SK-N-SH (cell line): ENCODE results near the gene MYO1D. TPM values are rescaled to one million over a fixed set of nuclear protein-coding genes. Genes with fewer than 3 reads are reported as not detected.
"Not testable (repeated sequence)": the region's sequence is repeated elsewhere in the genome, so short reads cannot be mapped to it uniquely, and the experiment has no call there.

Experiments used
- CTCF ChIA-PET: fragments of 300-600, 350-600 bp; formaldehyde crosslinking; extraction: SDS; loops from one replicate; lab custom pipeline; 2021; lab: Yijun Ruan, JAX
- POLR2A ChIA-PET: fragments of 350-600 bp; sonication (Branson Sonifier 250); formaldehyde crosslinking; extraction: SDS; loops from one replicate; lab custom pipeline; 2020; ENCODE audit warnings: antibody characterized with exemption, inconsistent platforms; lab: Yijun Ruan, JAX
- DNase-seq: peaks from one replicate; pipeline ENCODE4 v3.0.0; 2012
- H2AFZ ChIP-seq: fragments of 200-600 bp; sonication (generic); 2 replicates; pipeline ENCODE4 v1.8.1; 2016; ENCODE audit warnings: antibody characterized with exemption, mild to moderate bottlenecking, low read depth
- H3F3A ChIP-seq: fragments of 200-600 bp; sonication (generic); replicated peaks from 2 replicates; pipeline ENCODE3; 2016; ENCODE audit warnings: antibody characterized with exemption, mild to moderate bottlenecking; ENCODE audit not compliant: insufficient read depth
- H3K27ac ChIP-seq, 2 experiments: fragments of 200-500 bp in 1 of 2; fragments of 200-600 bp in 1 of 2; sonication (Bioruptor generic) in 1 of 2; sonication (generic), shearing (Covaris generic) in 1 of 2; 2 replicates each; pipeline versions ENCODE4 v1.5.1 to v1.6.1; 2014 to 2016; ENCODE audit warnings: low read depth in 2 of 2, inconsistent platforms in 1 of 2, low read length in 1 of 2, mild to moderate bottlenecking in 1 of 2, mixed read lengths in 1 of 2
- H3K27me3 ChIP-seq: fragments of 200-600 bp; sonication (generic), shearing (Covaris generic); 2 replicates; pipeline ENCODE4 v1.6.1; 2016; ENCODE audit warnings: mixed run types; ENCODE audit not compliant: insufficient read depth
- H3K36me3 ChIP-seq, 2 experiments: fragments of 200-500 bp in 1 of 2; fragments of 200-600 bp in 1 of 2; sonication (Bioruptor generic) in 1 of 2; sonication (generic) in 1 of 2; replicated peaks in 1 of 2; 2 replicates each; pipeline versions ENCODE3 to v1.5.1; 2014 to 2016; ENCODE audit warnings: low read length in 1 of 2, mild to moderate bottlenecking in 1 of 2; ENCODE audit not compliant: insufficient read depth in 2 of 2, control insufficient read depth in 1 of 2
- H3K4me1 ChIP-seq, 2 experiments: fragments of 200-500 bp in 1 of 2; fragments of 200-600 bp in 1 of 2; sonication (Bioruptor generic) in 1 of 2; sonication (generic), shearing (Covaris generic) in 1 of 2; 2 replicates each; pipeline versions ENCODE4 v1.5.1 to v1.6.1; 2014 to 2016; ENCODE audit warnings: low read depth in 1 of 2, low read length in 1 of 2, mixed run types in 1 of 2; ENCODE audit not compliant: insufficient read depth in 2 of 2, control insufficient read depth in 1 of 2
- H3K4me2 ChIP-seq: fragments of 200-600 bp; sonication (generic), shearing (Covaris generic); 2 replicates; pipeline ENCODE4 v1.6.1; 2017; ENCODE audit warnings: mixed run types
- H3K4me3 ChIP-seq, 2 experiments: fragments of 200-500 bp in 1 of 2; fragments of 200-600 bp in 1 of 2; sonication (Bioruptor generic) in 1 of 2; sonication (generic), shearing (Covaris generic) in 1 of 2; 2 replicates each; pipeline versions ENCODE4 v1.5.1 to v1.8.1; 2014 to 2016; ENCODE audit warnings: low read depth in 2 of 2, inconsistent platforms in 1 of 2, low read length in 1 of 2, mild to moderate bottlenecking in 1 of 2, mixed read lengths in 1 of 2, moderate library complexity in 1 of 2
- H3K79me2 ChIP-seq: fragments of 200-600 bp; sonication (generic); 2 replicates; pipeline ENCODE4 v1.8.1; 2017; ENCODE audit warnings: mild to moderate bottlenecking; ENCODE audit not compliant: insufficient read depth
- H3K9ac ChIP-seq: fragments of 200-600 bp; sonication (generic); 2 replicates; pipeline ENCODE4 v1.6.1; 2017; ENCODE audit warnings: mixed run types
- H3K9me2 ChIP-seq: fragments of 200-600 bp; sonication (generic); 2 replicates; pipeline ENCODE4 v1.6.1; 2017; ENCODE audit warnings: mixed run types
- H3K9me3 ChIP-seq: fragments of 200-600 bp; sonication (generic); 2 replicates; pipeline ENCODE4 v1.6.1; 2017; ENCODE audit warnings: mixed run types, mild to moderate bottlenecking, moderate library complexity
- H4K20me1 ChIP-seq: fragments of 200-600 bp; sonication (generic); 2 replicates; pipeline ENCODE4 v1.6.1; 2017; ENCODE audit warnings: mild to moderate bottlenecking, mixed run types; ENCODE audit not compliant: insufficient read depth
- EP300 ChIP-seq, 2 experiments: IDR thresholded peaks; 2 replicates each; pipeline versions ENCODE4 v1.4.0 to v1.6.1; 2012; ENCODE audit warnings: borderline replicate concordance in 1 of 2, low read depth in 1 of 2, low read length in 1 of 2
- FOXJ3 ChIP-seq: sonication (generic); formaldehyde crosslinking; IDR thresholded peaks from 2 replicates; pipeline ENCODE4 v1.5.1; 2020; ENCODE audit warnings: mild to moderate bottlenecking, missing genetic modification reagents
- FOXM1 ChIP-seq: IDR thresholded peaks from 2 replicates; pipeline ENCODE4 v1.4.0; 2012; ENCODE audit warnings: low read depth, mild to moderate bottlenecking
- GATA2 ChIP-seq: sonication (generic); formaldehyde crosslinking; IDR thresholded peaks from 2 replicates; pipeline ENCODE4 v1.5.0; 2020; ENCODE audit warnings: mild to moderate bottlenecking, missing genetic modification reagents
- JUND ChIP-seq: IDR thresholded peaks from 2 replicates; pipeline ENCODE4 v1.4.0; 2012
- MEF2A ChIP-seq: IDR thresholded peaks from 2 replicates; pipeline ENCODE4 v1.4.0; 2012; ENCODE audit warnings: low read depth, borderline replicate concordance
- MXI1 ChIP-seq: IDR thresholded peaks from 2 replicates; pipeline ENCODE4 v1.6.1; 2012; ENCODE audit warnings: mild to moderate bottlenecking, low read depth, low read length, improper control_type of control experiment
- NFIC ChIP-seq: IDR thresholded peaks from 2 replicates; pipeline ENCODE4 v1.4.0; 2012; ENCODE audit warnings: borderline replicate concordance
- NRF1 ChIP-seq: IDR thresholded peaks from 2 replicates; pipeline ENCODE4 v1.6.1; 2012; ENCODE audit warnings: low read depth, mild to moderate bottlenecking, low read length
- POLR2AphosphoS5 ChIP-seq: IDR thresholded peaks from 2 replicates; pipeline ENCODE4 v1.6.1; 2012; ENCODE audit warnings: low read depth, low read length
- RAD21 ChIP-seq: IDR thresholded peaks from 2 replicates; pipeline ENCODE4 v1.6.1; 2012; ENCODE audit warnings: mild to moderate bottlenecking, low read length
- RFX5 ChIP-seq: IDR thresholded peaks from 2 replicates; pipeline ENCODE4 v1.6.1; 2012; ENCODE audit warnings: mild to moderate bottlenecking, improper control_type of control experiment, low read length
- RXRA ChIP-seq: IDR thresholded peaks from 2 replicates; pipeline ENCODE4 v1.4.0; 2012; ENCODE audit warnings: low read depth, mild to moderate bottlenecking, borderline replicate concordance
- SIN3A ChIP-seq: IDR thresholded peaks from 2 replicates; pipeline ENCODE4 v1.6.1; 2012; ENCODE audit warnings: low read depth, mild to moderate bottlenecking, low read length, moderate library complexity, borderline replicate concordance
- TAF1 ChIP-seq: IDR thresholded peaks from 2 replicates; pipeline ENCODE4 v1.6.1; 2012; ENCODE audit warnings: low read depth, mild to moderate bottlenecking, low read length, moderate library complexity, borderline replicate concordance
- TCF12 ChIP-seq: IDR thresholded peaks from 2 replicates; pipeline ENCODE4 v1.4.0; 2012
- YY1 ChIP-seq: IDR thresholded peaks from 2 replicates; pipeline ENCODE4 v1.4.0; 2012; ENCODE audit warnings: low read depth, mild to moderate bottlenecking
- WGBS: methylation state at CpG from one replicate; pipeline ENCODE4 v1.1.6; 2017; ENCODE audit warnings: low lambda C conversion rate; 5-methylcytosine and 5-hydroxymethylcytosine counted together
- polyA plus RNA-seq, 3 experiments: library from polyadenylated mRNA; depleted of rRNA; stranded (reverse); fragments of >200 nt; gene quantifications; 2 replicates each; pipeline ENCODE4 v1.2.3, GENCODE V29; 2012
- TF ChIP-seq, protein P1 (sequence below): IDR thresholded peaks from 2 replicates; pipeline ENCODE4 v1.4.0; 2012; ENCODE audit warnings: low read depth, borderline replicate concordance
- TF ChIP-seq, protein P2 (sequence below): IDR thresholded peaks from 2 replicates; pipeline ENCODE4 v1.4.0; 2012; ENCODE audit warnings: low read depth
- TF ChIP-seq, protein P3 (sequence below): fragments of 150-350 bp; IDR thresholded peaks from 2 replicates; pipeline ENCODE4 v1.6.1; 2016; ENCODE audit warnings: mild to moderate bottlenecking, low read depth, low read length
- TF ChIP-seq, protein P4 (sequence below): fragments of 150-350 bp; IDR thresholded peaks from 2 replicates; pipeline ENCODE4 v1.6.1; 2017; ENCODE audit warnings: antibody characterized with exemption, low read length, low read depth, borderline replicate concordance
- TF ChIP-seq, protein P5 (sequence below): IDR thresholded peaks from 2 replicates; pipeline ENCODE4 v1.6.1; 2012; ENCODE audit warnings: mild to moderate bottlenecking, low read depth, low read length, moderate library complexity

MYO1D gene
- polyA plus RNA-seq, 1 of the 3 experiments (the other 2 are of a cell fraction) = 20.4 TPM

DNA sequence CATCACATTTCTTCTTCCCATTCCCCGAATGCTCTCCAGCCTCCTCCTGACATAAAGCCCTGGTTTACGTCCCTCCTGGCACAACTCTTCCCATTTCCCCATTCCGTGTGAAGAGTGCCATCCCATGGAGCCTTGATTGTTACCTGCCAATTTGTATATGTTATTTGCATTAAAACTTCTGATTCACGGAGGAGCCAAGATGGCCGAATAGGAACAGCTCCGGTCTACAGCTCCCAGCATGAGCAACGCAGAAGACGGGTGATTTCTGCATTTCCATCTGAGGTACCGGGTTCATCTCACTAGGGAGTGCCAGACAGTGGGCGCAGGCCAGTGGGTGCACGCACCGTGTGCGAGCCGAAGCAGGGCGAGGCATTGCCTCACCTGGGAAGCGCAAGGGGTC is 10.0 kb upstream of the MYO1D start:
- CTCF ChIA-PET = interaction anchor here (2.5 kb wide), 1 partner anchor 9 kb away, joined by 19 read pairs; the partner anchor contains the start of gene MYO1D
- DNase-seq, H3K27ac ChIP-seq, H3K9me2 ChIP-seq, H3K79me2 ChIP-seq, H3K4me1 ChIP-seq, H3K4me2 ChIP-seq, H2AFZ ChIP-seq, H3K27me3 ChIP-seq, H3K9ac ChIP-seq, POLR2A ChIA-PET, H4K20me1 ChIP-seq, H3K9me3 ChIP-seq, H3K4me3 ChIP-seq, H3K36me3 ChIP-seq, H3F3A ChIP-seq: not testable (repeated sequence)
- WGBS = 79% methylated on average over 9 of the region's 16 CpGs

DNA sequence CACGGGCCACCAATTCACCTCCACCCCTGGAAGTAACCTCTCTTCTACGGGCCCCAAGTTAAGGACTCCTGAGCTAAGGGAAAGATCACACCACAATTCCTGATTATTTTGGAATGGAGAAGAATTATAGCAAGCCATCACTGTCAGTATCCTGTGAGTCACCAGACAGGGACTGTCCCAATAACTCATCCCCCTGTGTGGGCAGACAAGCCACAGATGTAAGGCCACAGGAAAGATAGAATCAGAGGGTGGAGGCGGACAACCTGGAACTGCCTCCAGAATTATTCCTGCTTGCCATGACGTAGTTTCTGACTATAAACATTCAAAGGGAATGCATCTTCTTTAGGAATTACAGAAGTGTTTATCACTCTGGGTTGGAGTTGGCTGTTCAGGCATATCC is 5.8 kb upstream of the MYO1D start:
- CTCF ChIA-PET = interaction anchor here (1.0 to 1.2 kb wide), 4 partner anchors 27 to 421 kb away, joined by 3 to 6 read pairs (median 3); no protein-coding TSS in a partner anchor
- TF ChIP-seq, protein P1, sequence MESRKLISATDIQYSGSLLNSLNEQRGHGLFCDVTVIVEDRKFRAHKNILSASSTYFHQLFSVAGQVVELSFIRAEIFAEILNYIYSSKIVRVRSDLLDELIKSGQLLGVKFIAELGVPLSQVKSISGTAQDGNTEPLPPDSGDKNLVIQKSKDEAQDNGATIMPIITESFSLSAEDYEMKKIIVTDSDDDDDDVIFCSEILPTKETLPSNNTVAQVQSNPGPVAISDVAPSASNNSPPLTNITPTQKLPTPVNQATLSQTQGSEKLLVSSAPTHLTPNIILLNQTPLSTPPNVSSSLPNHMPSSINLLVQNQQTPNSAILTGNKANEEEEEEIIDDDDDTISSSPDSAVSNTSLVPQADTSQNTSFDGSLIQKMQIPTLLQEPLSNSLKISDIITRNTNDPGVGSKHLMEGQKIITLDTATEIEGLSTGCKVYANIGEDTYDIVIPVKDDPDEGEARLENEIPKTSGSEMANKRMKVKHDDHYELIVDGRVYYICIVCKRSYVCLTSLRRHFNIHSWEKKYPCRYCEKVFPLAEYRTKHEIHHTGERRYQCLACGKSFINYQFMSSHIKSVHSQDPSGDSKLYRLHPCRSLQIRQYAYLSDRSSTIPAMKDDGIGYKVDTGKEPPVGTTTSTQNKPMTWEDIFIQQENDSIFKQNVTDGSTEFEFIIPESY = no peak
- no peak for TF ChIP-seq YY1
- TF ChIP-seq FOXJ3 = no peak
- no peak for TF ChIP-seq FOXM1
- TF ChIP-seq MEF2A = no peak
- peak; percentile 10; the same call in 1 of the 2 replicates for TF ChIP-seq JUND
- TF ChIP-seq GATA2 (CRISPR knock-in tag) = no peak
- TF ChIP-seq TAF1 = no peak
- no peak for TF ChIP-seq POLR2AphosphoS5
- TF ChIP-seq RXRA = no peak
- TF ChIP-seq MXI1 = no peak
- TF ChIP-seq, protein P2, sequence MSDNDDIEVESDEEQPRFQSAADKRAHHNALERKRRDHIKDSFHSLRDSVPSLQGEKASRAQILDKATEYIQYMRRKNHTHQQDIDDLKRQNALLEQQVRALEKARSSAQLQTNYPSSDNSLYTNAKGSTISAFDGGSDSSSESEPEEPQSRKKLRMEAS = no peak
- no peak for TF ChIP-seq NRF1
- no peak for TF ChIP-seq RFX5
- TF ChIP-seq, protein P3, sequence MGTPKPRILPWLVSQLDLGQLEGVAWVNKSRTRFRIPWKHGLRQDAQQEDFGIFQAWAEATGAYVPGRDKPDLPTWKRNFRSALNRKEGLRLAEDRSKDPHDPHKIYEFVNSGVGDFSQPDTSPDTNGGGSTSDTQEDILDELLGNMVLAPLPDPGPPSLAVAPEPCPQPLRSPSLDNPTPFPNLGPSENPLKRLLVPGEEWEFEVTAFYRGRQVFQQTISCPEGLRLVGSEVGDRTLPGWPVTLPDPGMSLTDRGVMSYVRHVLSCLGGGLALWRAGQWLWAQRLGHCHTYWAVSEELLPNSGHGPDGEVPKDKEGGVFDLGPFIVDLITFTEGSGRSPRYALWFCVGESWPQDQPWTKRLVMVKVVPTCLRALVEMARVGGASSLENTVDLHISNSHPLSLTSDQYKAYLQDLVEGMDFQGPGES = no peak
- no peak for TF ChIP-seq RAD21
- TF ChIP-seq, protein P4, sequence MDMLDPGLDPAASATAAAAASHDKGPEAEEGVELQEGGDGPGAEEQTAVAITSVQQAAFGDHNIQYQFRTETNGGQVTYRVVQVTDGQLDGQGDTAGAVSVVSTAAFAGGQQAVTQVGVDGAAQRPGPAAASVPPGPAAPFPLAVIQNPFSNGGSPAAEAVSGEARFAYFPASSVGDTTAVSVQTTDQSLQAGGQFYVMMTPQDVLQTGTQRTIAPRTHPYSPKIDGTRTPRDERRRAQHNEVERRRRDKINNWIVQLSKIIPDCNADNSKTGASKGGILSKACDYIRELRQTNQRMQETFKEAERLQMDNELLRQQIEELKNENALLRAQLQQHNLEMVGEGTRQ = no peak
- TF ChIP-seq TCF12 = peak; percentile 47; the same call in 1 of the 2 replicates
- no peak for TF ChIP-seq EP300 (IDR thresholded peaks at IDR 0.05; ENCODE audit: borderline replicate concordance in 1 of 2, low read depth in 1 of 2, low read length in 1 of 2)
- TF ChIP-seq, protein P5, sequence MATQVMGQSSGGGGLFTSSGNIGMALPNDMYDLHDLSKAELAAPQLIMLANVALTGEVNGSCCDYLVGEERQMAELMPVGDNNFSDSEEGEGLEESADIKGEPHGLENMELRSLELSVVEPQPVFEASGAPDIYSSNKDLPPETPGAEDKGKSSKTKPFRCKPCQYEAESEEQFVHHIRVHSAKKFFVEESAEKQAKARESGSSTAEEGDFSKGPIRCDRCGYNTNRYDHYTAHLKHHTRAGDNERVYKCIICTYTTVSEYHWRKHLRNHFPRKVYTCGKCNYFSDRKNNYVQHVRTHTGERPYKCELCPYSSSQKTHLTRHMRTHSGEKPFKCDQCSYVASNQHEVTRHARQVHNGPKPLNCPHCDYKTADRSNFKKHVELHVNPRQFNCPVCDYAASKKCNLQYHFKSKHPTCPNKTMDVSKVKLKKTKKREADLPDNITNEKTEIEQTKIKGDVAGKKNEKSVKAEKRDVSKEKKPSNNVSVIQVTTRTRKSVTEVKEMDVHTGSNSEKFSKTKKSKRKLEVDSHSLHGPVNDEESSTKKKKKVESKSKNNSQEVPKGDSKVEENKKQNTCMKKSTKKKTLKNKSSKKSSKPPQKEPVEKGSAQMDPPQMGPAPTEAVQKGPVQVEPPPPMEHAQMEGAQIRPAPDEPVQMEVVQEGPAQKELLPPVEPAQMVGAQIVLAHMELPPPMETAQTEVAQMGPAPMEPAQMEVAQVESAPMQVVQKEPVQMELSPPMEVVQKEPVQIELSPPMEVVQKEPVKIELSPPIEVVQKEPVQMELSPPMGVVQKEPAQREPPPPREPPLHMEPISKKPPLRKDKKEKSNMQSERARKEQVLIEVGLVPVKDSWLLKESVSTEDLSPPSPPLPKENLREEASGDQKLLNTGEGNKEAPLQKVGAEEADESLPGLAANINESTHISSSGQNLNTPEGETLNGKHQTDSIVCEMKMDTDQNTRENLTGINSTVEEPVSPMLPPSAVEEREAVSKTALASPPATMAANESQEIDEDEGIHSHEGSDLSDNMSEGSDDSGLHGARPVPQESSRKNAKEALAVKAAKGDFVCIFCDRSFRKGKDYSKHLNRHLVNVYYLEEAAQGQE = no peak
- no peak for TF ChIP-seq NFIC
- no peak for TF ChIP-seq SIN3A

More for the DNA sequence above, 5.8 kb upstream of the MYO1D start:
- H3K4me3 ChIP-seq = no peak overlapping the region
- no peaks in the 10 kb centered on the region for H3K79me2 ChIP-seq
- H3K9ac ChIP-seq = no peak overlapping the region
- H3K9me2 ChIP-seq = no peaks in the 10 kb centered on the region
- no peak overlapping the region for H2AFZ ChIP-seq
- no peaks in the 10 kb centered on the region for H3K9me3 ChIP-seq
- H3K27ac ChIP-seq = no peak overlapping the region
- no peak for DNase-seq
- 39% methylated on average over 3 of the region's 4 CpGs for WGBS
- H3K36me3 ChIP-seq = no peaks in the 10 kb centered on the region
- POLR2A ChIA-PET = no interaction called here
- no peaks in the 10 kb centered on the region; a peak in 1 of 4 replicates for H3K4me1 ChIP-seq
- H3F3A ChIP-seq = no peaks in the 10 kb centered on the region
- H3K27me3 ChIP-seq = no peaks in the 10 kb centered on the region
- H3K4me2 ChIP-seq = no peak overlapping the region
- no peaks in the 10 kb centered on the region for H4K20me1 ChIP-seq
